ENCODE measurements around the gene RAB31.
"Not testable (repeated sequence)": the region's sequence is repeated elsewhere in the genome, so short reads cannot be mapped to it uniquely, and the experiment has no call there.

The RAB31 gene

DNA sequence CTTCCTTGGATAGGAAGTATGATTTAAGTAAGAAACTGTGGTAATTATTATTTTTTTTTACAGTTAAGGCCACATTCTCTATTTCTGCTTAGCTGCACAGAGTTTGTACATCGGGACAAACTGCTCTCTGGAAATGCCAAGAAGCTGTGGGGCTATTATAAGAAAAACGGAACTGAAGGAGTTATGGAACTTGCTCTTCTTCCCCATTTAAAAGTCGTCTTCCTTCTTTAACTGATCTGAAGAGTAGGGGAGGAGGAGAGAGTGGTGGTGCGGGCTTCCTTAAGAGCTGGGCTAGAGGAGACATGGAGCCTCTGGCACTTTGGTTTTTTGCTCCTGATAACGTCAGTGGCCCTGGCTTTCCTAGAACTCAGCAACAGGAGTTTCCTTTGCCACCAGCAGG lies 54.4 kb downstream of the RAB31 start:
- Histone ChIP-seq H3K9me3 (ENCODE audit: severe bottlenecking) (no peaks in the 10 kb centered on the region), H3K27ac (no peak overlapping the region), H3K27me3 (ENCODE audit: insufficient read depth, low read depth, severe bottlenecking) (no peaks in the 10 kb centered on the region), H3K4me3 (ENCODE audit: low read depth, low read length) (no peak overlapping the region), H3K36me3 (no peaks in the 10 kb centered on the region)
- TF ChIP-seq, protein P1, sequence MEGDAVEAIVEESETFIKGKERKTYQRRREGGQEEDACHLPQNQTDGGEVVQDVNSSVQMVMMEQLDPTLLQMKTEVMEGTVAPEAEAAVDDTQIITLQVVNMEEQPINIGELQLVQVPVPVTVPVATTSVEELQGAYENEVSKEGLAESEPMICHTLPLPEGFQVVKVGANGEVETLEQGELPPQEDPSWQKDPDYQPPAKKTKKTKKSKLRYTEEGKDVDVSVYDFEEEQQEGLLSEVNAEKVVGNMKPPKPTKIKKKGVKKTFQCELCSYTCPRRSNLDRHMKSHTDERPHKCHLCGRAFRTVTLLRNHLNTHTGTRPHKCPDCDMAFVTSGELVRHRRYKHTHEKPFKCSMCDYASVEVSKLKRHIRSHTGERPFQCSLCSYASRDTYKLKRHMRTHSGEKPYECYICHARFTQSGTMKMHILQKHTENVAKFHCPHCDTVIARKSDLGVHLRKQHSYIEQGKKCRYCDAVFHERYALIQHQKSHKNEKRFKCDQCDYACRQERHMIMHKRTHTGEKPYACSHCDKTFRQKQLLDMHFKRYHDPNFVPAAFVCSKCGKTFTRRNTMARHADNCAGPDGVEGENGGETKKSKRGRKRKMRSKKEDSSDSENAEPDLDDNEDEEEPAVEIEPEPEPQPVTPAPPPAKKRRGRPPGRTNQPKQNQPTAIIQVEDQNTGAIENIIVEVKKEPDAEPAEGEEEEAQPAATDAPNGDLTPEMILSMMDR (IDR thresholded peaks at IDR 0.05; ENCODE audit: low read depth, low read length): no peak
- no peak for DNase-seq

DNA sequence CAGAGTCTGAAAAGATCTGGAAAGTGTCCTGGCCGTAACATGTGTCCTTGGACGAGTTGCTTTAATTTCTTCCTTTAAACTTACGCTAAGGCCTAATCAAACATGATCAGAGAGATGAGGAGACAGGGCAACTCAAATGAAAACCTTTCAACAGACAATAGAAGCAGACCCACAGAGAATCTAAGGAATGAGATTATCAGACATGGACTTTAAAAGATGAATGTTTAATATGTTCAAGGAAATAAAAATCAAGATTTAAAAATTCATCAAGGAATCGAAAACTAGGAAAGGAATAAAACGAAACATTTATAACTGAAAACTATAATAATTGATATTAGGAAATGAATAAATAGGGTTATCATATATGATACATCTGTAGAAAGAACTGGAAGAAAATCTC lies 55.1 kb downstream of the RAB31 start:
- Histone ChIP-seq H3K27me3 (ENCODE audit: insufficient read depth, low read depth, severe bottlenecking) (no peaks in the 10 kb centered on the region), H3K36me3 (no peaks in the 10 kb centered on the region), H3K4me3 (ENCODE audit: low read depth, low read length) (no peak overlapping the region), H3K27ac (no peak overlapping the region), H3K9me3 (ENCODE audit: severe bottlenecking) (no peaks in the 10 kb centered on the region)
- no peak for DNase-seq
- TF ChIP-seq, protein P1 (IDR thresholded peaks at IDR 0.05; ENCODE audit: low read depth, low read length): no peak

DNA sequence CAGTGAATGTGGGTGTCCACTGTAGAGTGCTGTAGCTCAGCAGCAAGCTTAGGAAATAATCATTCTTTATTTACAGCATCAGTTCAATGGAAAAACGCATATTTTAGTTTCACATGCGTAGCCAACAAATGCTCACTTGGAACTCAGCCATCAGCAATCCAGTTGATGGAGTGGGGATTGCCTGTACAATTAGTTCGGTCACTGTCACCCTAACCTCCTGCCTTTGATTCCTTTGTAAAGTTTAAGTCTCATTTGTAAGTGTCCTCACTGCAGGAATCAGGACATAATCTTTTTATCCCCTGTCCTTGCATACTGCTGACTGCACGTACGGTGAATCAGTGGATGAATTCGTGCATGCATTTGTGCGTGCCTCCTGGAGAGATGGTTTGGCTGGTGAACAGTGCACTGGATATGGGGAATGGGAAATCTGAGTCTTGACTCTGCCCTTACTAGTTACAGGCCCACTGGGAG lies 55.9 kb downstream of the RAB31 start:
- Histone ChIP-seq H3K27ac (no peak overlapping the region), H3K9me3 (ENCODE audit: severe bottlenecking) (no peaks in the 10 kb centered on the region), H3K27me3 (ENCODE audit: insufficient read depth, low read depth, severe bottlenecking) (no peaks in the 10 kb centered on the region), H3K4me3 (ENCODE audit: low read depth, low read length) (no peak overlapping the region), H3K36me3 (no peaks in the 10 kb centered on the region)
- DNase-seq: no peak
- TF ChIP-seq, protein P1 (IDR thresholded peaks at IDR 0.05; ENCODE audit: low read depth, low read length): no peak

DNA sequence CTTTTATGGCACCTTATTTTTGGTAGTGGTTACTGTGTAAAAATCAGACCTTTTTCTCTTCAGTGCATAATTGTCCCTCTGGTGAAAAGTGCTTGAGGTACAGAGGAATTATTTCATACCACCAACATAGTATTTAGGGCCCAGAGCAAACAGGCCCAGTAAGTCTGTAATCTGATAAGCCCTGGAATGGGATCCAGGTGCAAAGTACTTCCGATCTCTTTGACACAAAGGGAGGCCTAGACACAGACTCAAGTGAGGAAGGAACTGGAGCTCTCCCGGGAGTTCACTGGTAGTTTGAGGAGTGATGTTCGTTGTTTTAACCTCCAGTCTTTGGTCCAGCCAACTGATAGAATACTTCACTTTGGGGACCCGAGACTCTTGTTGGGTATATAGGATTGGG lies 57.4 kb downstream of the RAB31 start:
- H3K36me3 ChIP-seq: no peaks in the 10 kb centered on the region
- no peaks in the 10 kb centered on the region for H3K27me3 ChIP-seq (ENCODE audit: insufficient read depth, low read depth, severe bottlenecking)
- no peak overlapping the region for H3K27ac ChIP-seq
- DNase-seq: peak; percentile 29
- no peak overlapping the region for H3K4me3 ChIP-seq (ENCODE audit: low read depth, low read length)
- TF ChIP-seq, protein P1 (IDR thresholded peaks at IDR 0.05; ENCODE audit: low read depth, low read length): no peak
- no peaks in the 10 kb centered on the region for H3K9me3 ChIP-seq (ENCODE audit: severe bottlenecking)

DNA sequence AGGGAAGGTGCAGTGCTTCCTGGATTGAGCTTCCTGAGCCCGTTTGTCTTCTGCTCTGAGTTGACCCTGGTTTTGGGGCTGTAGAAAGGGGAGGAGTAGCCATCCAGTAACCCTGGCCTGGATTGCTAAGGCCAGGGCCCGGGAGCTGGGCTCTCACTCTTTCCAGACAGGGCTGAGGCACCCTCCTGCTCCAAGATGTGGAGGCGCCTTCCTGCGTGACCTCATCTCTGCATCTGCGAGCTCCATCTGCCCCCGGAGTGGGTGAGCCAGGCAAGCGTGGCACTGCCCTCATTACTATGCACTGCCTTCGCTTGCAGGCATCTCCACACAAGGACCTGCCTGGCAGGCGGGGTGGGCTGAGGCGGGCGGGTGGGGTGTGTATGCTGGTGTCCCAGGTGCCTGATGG lies 58.0 kb downstream of the RAB31 start:
- Histone ChIP-seq H3K27me3 (ENCODE audit: insufficient read depth, low read depth, severe bottlenecking) (no peaks in the 10 kb centered on the region), H3K4me3 (ENCODE audit: low read depth, low read length) (no peak overlapping the region), H3K9me3 (ENCODE audit: severe bottlenecking) (no peaks in the 10 kb centered on the region), H3K27ac (no peak overlapping the region), H3K36me3 (no peaks in the 10 kb centered on the region)
- DNase-seq: no peak
- TF ChIP-seq, protein P1 (IDR thresholded peaks at IDR 0.05; ENCODE audit: low read depth, low read length): no peak

DNA sequence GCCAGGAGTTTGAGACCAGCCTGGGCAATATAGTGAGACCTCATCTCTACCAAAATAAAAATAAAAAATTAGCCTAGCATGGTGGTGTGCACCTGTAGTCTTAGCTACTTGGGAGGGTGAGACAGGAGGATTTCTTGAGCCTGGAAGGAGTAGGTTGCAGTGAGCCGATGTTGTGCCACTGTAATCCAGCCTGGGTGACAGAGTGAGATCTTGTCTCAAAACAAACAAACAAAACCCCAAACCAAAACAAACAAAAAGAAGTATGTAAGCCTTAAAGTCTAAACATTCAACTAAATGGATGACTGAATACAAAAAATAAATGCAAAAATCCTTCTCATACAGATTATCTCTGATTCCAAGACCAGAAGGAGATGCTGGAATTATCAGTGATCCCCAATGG lies 58.6 kb downstream of the RAB31 start:
- DNase-seq: no peak
- Histone ChIP-seq H3K27ac (no peak overlapping the region), H3K4me3 (ENCODE audit: low read depth, low read length) (no peak overlapping the region), H3K9me3 (ENCODE audit: severe bottlenecking) (no peaks in the 10 kb centered on the region), H3K27me3 (ENCODE audit: insufficient read depth, low read depth, severe bottlenecking) (no peaks in the 10 kb centered on the region), H3K36me3 (no peaks in the 10 kb centered on the region)
- TF ChIP-seq, protein P1 (IDR thresholded peaks at IDR 0.05; ENCODE audit: low read depth, low read length): no peak

DNA sequence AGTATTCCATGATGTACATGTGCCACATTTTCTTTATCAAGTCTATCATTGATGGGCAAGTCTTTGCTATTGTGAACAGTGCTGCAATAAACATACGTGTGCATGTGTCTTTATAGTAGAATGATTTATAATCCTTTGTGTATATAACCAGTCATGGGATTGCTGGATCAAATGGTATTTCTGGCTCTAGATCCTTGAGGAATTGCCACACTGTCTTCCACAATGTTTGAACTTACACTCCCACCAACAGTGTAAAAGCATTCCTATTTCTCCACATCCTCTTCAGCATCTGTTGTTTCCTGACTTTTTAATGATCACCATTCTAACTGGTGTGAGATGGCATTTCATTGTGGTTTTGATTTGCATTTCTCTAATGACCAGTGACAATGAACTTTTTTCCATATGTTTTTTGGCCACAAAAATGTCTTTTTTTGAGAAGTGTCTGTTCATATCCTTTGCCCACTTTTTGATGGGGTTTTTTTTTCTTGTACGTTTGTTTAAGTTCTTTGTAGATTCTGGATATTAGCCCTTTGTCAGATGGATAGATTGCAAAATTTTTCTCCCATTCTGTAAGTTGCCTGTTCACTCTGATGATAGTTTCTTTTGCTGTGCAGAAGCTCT lies 60.1 kb downstream of the RAB31 start:
- not testable (repeated sequence) for H3K36me3 ChIP-seq; H3K9me3 ChIP-seq (ENCODE audit: severe bottlenecking); H3K27me3 ChIP-seq (ENCODE audit: insufficient read depth, low read depth, severe bottlenecking); H3K4me3 ChIP-seq (ENCODE audit: low read depth, low read length); DNase-seq; H3K27ac ChIP-seq

DNA sequence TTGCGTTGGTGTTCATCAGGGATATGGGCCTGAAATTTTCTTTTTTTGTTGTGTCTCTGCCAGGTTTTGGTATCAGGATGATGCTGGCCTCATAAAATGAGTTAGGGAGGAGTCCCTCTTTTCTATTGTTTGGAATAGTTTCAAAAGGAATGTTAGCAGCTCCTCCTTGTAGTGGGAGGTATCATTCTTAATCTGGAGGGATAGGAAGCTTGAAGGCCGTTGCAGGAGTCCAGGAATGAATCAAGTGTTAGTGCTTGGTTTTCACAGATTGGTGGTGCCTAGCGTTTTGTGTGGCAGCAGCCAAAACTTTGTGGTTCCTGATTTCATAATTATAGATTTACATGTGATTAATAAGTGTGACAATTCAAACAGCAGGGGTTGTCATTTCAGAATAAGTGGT lies 62.0 kb downstream of the RAB31 start:
- H3K9me3 ChIP-seq (ENCODE audit: severe bottlenecking); H3K27ac ChIP-seq; H3K4me3 ChIP-seq (ENCODE audit: low read depth, low read length); DNase-seq; H3K36me3 ChIP-seq; H3K27me3 ChIP-seq (ENCODE audit: insufficient read depth, low read depth, severe bottlenecking): not testable (repeated sequence)

Data from WERI-Rb-1 (cell line).